Neural cell (in vitro differentiated cells): ENCODE data around the gene SLCO1C1. TPM values are rescaled to one million over a fixed set of nuclear protein-coding genes. Genes with fewer than 3 reads are reported as not detected.

ENCODE experiments used
- H2AFZ ChIP-seq: fragments of 200-600, 300-800 bp; sonication (generic), shearing (Covaris generic); 2 replicates; pipeline ENCODE4 v1.6.0; 2014; ENCODE audit warnings: low read depth, mild to moderate bottlenecking, antibody characterized with exemption, low read length, moderate library complexity
- H3F3A ChIP-seq: fragments of 200-600 bp; shearing (Covaris generic); 2 replicates; pipeline ENCODE4 v1.6.1; 2016; ENCODE audit warnings: mild to moderate bottlenecking, moderate library complexity, mixed read lengths, antibody characterized with exemption, low read length; ENCODE audit not compliant: insufficient read depth, poor library complexity, severe bottlenecking
- H3K27ac ChIP-seq: fragments of 200-600, 300-800 bp; sonication (generic), shearing (Covaris generic); 2 replicates; pipeline ENCODE4 v1.5.1; 2014; ENCODE audit warnings: mild to moderate bottlenecking, low read length, moderate library complexity
- H3K27me3 ChIP-seq: fragments of 300-800, 200-600 bp; sonication (generic), shearing (Covaris generic); 2 replicates; pipeline ENCODE4 v1.6.0; 2014; ENCODE audit warnings: mild to moderate bottlenecking, low read depth, low read length, moderate library complexity; ENCODE audit not compliant: insufficient read depth
- H3K36me3 ChIP-seq: fragments of 300-800, 200-600 bp; sonication (generic), shearing (Covaris generic); 2 replicates; pipeline ENCODE4 v1.5.1; 2014; ENCODE audit warnings: mild to moderate bottlenecking, antibody characterized with exemption, low read length, moderate library complexity; ENCODE audit not compliant: insufficient read depth
- H3K4me2 ChIP-seq: fragments of 300-800, 200-600 bp; sonication (generic), shearing (Covaris generic); 2 replicates; pipeline ENCODE4 v1.6.0; 2014; ENCODE audit warnings: mild to moderate bottlenecking, low read length
- H3K4me3 ChIP-seq: fragments of 300-800, 200-600 bp; sonication (generic), shearing (Covaris generic); 2 replicates; pipeline ENCODE4 v1.5.1; 2014; ENCODE audit warnings: mild to moderate bottlenecking, low read length, moderate library complexity
- H3K79me2 ChIP-seq: fragments of 200-600 bp; shearing (Covaris generic); replicated peaks from 2 replicates; pipeline ENCODE4 v1.6.0; 2014; ENCODE audit warnings: mild to moderate bottlenecking, low read length, moderate library complexity; ENCODE audit not compliant: insufficient read depth
- H3K9ac ChIP-seq: fragments of 300-800, 200-600 bp; sonication (generic), shearing (Covaris generic); 2 replicates; pipeline ENCODE4 v1.6.1; 2016; ENCODE audit warnings: mild to moderate bottlenecking, low read length, mixed read lengths
- H3K9me2 ChIP-seq: fragments of 200-600 bp; shearing (Covaris generic); 2 replicates; pipeline ENCODE4 v1.6.1; 2016; ENCODE audit warnings: mild to moderate bottlenecking, low read length, mixed read lengths; ENCODE audit not compliant: insufficient read depth
- H3K9me3 ChIP-seq: fragments of 200-600, 300-800 bp; sonication (generic), shearing (Covaris generic); 2 replicates; pipeline ENCODE4 v1.6.1; 2016; ENCODE audit warnings: mild to moderate bottlenecking, mixed run types, low read length, moderate library complexity, mixed read lengths
- H4K20me1 ChIP-seq: fragments of 200-600 bp; shearing (Covaris generic); 2 replicates; pipeline ENCODE4 v1.6.1; 2016; ENCODE audit warnings: mild to moderate bottlenecking, mixed run types; ENCODE audit not compliant: insufficient read depth
- CTCF ChIP-seq: fragments of 450-650 bp; IDR thresholded peaks from 2 replicates; pipeline ENCODE4 v1.5.1; 2014; ENCODE audit warnings: antibody characterized with exemption, mild to moderate bottlenecking, moderate library complexity; ENCODE audit not compliant: poor library complexity, severe bottlenecking
- EP300 ChIP-seq: fragments of 450-650 bp; conservative IDR thresholded peaks from 2 replicates; pipeline ENCODE4 v1.6.1; 2014; ENCODE audit warnings: antibody characterized with exemption, mild to moderate bottlenecking, moderate library complexity; ENCODE audit not compliant: poor library complexity, severe bottlenecking
- EZH2 ChIP-seq: fragments of 200-600, 300-800 bp; shearing (Covaris generic), sonication (generic); IDR thresholded peaks from 2 replicates; pipeline ENCODE4 v1.6.1; 2014; ENCODE audit warnings: antibody characterized with exemption, low read length, borderline replicate concordance, mild to moderate bottlenecking; ENCODE audit not compliant: insufficient read depth, poor library complexity, severe bottlenecking
- MXI1 ChIP-seq: fragments of 450-650 bp; conservative IDR thresholded peaks from 2 replicates; pipeline ENCODE4 v1.6.1; 2014; ENCODE audit warnings: antibody characterized with exemption, mild to moderate bottlenecking; ENCODE audit not compliant: poor library complexity, severe bottlenecking
- POLR2AphosphoS5 ChIP-seq: IDR thresholded peaks from 2 replicates; pipeline ENCODE4 v1.6.1; 2012
- RAD21 ChIP-seq: fragments of 450-650 bp; conservative IDR thresholded peaks from 2 replicates; pipeline ENCODE4 v1.6.1; 2014; ENCODE audit warnings: antibody characterized with exemption, mild to moderate bottlenecking, moderate library complexity
- REST ChIP-seq: IDR thresholded peaks from 2 replicates; pipeline ENCODE4 v1.6.1; 2012; ENCODE audit warnings: borderline replicate concordance
- SMC3 ChIP-seq: fragments of 450-650 bp; conservative IDR thresholded peaks from 2 replicates; pipeline ENCODE4 v1.6.1; 2014; ENCODE audit warnings: antibody characterized with exemption, mild to moderate bottlenecking, moderate library complexity; ENCODE audit not compliant: poor library complexity
- TAF1 ChIP-seq: IDR thresholded peaks from 2 replicates; pipeline ENCODE4 v1.6.1; 2012; ENCODE audit warnings: low read depth
- polyA plus RNA-seq: library from polyadenylated mRNA; depleted of rRNA; stranded (reverse); fragments of >200 nt; gene quantifications from 2 replicates; pipeline ENCODE4 v1.2.3, GENCODE V29; 2014

The SLCO1C1 gene
- polyA plus RNA-seq, 1 donor from 2014 or later = not detected

- Histone ChIP-seq H3K36me3 (no peaks in the 10 kb centered on the region), H4K20me1 (no peaks in the 10 kb centered on the region), H3F3A (no peaks in the 10 kb centered on the region), H3K9me2 (no peaks in the 10 kb centered on the region), H3K4me2 (no peak overlapping the region), H3K9ac (no peak overlapping the region), H3K9me3 (no peaks in the 10 kb centered on the region), H3K79me2 (no peaks in the 10 kb centered on the region), H2AFZ (no peak overlapping the region), H3K27ac (no peak overlapping the region), H3K4me3 (no peak overlapping the region), H3K27me3 (no peaks in the 10 kb centered on the region)
- no peak for TF ChIP-seq CTCF
- no peak for TF ChIP-seq RAD21
- TF ChIP-seq EZH2 = no peak
- TF ChIP-seq EP300 = no peak
- TF ChIP-seq TAF1 = no peak
- no peak for TF ChIP-seq MXI1
- no peak for TF ChIP-seq POLR2AphosphoS5
- no peak for TF ChIP-seq REST
- TF ChIP-seq SMC3 = no peak
These were observed 23.2 kb downstream of the SLCO1C1 start for GRCh38 chr12:20718294-20718693.

DNA sequence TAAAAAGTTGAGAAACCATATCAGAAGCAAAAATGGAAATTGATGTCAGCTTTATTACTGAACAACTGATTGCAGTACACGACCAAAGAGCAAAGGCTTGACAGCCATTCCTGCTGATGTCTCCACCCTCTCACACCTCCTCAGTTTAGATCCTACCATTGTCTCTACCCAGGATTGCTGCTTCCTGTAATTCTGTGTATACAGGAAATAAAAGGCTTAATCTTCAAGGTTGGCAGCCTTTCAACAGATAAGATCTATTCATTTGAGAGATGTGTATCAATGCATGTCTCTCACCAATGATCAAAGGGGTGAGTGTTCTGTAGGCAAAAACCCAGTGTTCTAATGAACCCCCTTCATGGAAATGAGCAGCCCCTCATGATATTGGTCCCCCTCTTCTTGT is 27.0 kb downstream of the SLCO1C1 start:
- H3K9me3 ChIP-seq = no peaks in the 10 kb centered on the region
- no peaks in the 10 kb centered on the region for H4K20me1 ChIP-seq
- H3K27me3 ChIP-seq = no peaks in the 10 kb centered on the region
- H3F3A ChIP-seq = no peaks in the 10 kb centered on the region
- no peaks in the 10 kb centered on the region for H3K79me2 ChIP-seq
- no peak overlapping the region for H3K9ac ChIP-seq
- H3K4me2 ChIP-seq = no peak overlapping the region
- TF ChIP-seq EP300 (no peak), SMC3 (no peak), RAD21 (no peak), TAF1 (no peak), MXI1 (no peak), CTCF (no peak), POLR2AphosphoS5 (no peak), REST (no peak)
- no peaks in the 10 kb centered on the region for H3K36me3 ChIP-seq
- H3K4me3 ChIP-seq = no peak overlapping the region
- H3K27ac ChIP-seq = no peak overlapping the region
- H3K9me2 ChIP-seq = no peaks in the 10 kb centered on the region
- no peak overlapping the region for H2AFZ ChIP-seq
